Measurements from ENCODE around the gene ASCC3.
"Not testable (repeated sequence)": the region's sequence is repeated elsewhere in the genome, so short reads cannot be mapped to it uniquely, and the experiment has no call there.

Gene ASCC3

DNA sequence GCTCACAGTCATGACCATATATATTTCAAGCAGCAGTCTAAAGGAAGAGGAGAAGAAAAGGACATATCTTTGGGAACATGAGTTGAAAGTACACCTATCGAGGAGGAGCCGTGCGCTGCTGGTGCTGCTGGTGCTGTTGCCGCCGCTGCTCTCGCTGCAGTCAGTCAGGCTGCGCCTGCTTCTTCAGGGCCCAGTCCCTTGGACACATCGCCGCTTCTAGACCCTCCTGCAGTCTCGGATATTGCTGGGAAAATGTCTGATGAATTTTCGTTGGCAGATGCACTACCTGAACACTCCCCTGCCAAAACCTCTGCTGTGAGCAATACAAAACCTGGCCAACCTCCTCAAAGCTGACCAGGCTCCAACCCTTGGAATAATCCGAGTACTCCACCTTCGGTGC is 8.2 kb upstream of the ASCC3 start:
- no peak for DNase-seq (ENCODE audit: low read depth)

DNA sequence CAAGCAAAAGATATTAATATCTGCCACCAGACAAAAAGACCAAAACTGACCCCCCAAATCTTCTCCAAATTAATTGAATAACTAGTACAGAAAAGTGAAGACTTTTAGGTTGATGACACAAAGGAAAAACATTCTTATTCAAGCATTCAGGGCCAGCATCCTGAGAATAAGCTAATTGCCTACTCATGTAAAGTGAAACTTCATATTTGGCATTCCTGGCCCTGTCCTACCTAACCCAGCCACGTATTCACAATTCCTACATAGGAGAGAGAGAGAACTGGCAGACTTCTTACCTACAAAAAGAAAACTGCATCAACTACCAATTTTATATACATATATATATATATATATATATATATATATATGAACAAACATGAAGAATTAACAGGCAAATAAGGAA is 4.9 kb upstream of the ASCC3 start:
- no peak for DNase-seq (ENCODE audit: low read depth)

DNA sequence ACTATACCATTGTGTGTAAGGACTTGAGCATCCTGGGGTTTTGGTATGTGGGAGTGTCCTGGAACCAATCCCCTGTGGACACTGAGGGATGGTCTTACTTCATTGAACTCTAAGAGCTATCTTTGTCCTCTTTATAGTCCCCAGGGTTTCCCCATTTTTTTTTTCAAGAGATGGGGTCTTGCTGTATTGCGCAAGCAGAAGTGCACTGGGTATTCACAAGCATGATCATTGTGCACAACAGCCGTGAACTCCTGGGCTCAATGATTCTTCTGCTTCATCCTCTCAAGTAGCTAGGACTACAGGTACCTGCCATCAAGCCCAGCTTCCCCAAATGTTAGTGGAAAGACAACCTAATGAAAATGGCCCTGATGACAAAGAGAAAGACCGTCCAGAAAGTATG is 2.2 kb upstream of the ASCC3 start:
- DNase-seq (ENCODE audit: low read depth), result no peak

DNA sequence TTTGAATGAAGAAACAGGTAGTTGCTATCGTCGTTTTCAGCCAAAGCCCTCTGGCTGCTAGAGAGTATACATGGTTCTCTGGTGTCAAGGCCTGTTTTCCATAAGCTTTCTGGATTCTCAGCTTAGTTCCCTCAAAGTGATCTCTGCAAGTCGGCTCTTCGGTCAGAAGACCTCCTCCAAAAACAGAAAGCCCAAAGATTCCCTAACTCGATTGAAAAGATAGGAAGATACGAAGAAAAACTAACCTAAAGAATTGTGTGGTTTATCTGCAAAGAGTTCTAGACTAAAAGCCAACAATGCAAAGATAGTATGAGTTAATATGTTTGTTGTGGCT is 545 bp upstream of the ASCC3 start:
- no peak for DNase-seq (ENCODE audit: low read depth)

DNA sequence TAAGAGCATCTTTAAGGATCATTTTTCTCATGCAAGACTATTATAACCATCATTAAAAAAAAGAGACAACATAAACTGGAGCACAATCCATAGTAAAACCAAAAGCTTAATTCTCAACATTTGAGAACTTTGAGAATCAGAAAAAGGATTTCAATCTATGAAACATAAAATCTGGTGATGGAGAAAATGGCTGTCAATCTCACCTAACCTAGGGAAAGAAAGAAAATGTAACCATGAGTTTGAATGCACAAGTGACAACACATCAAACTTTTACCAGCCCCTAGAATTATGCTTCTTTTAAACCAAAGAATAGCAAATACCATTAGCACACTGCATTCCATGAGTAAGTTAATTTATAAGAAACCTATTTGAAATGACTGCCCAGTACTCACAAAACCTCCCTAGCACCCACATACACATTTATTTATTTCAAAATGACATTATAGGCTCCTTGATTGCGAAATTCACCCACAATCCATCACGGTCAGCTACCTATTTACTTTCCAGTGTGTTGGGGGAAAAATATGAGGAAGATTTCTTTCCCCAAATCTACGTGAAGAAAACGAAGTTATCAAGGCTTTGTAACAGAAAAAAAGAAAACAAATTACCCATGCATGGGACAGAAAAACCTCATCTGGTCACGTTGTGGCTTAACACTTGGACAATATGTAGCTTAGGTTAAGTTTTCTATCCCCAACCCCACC is 828 bp downstream of the ASCC3 start:
- no peak for DNase-seq (ENCODE audit: low read depth)

DNA sequence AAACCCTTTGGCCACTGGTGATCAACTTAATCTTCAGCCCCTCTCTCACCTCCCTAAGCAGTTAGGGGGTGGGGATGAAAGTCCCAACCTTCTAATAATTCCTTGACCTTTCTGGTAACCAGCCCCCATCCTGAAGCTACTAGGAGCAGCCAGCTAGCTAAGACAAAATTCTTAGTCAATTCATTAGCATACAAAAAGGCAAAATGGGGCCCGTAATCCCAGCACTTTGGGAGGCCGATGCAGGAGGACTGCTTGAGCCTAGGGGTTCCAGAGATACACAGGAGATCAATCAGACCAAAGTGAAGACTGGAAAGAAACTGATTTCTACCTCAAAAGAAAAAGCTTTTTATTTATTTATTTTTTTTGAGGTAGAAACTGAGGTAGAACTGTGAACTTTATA is 1.8 kb downstream of the ASCC3 start:
- DNase-seq (ENCODE audit: low read depth), result no peak

DNA sequence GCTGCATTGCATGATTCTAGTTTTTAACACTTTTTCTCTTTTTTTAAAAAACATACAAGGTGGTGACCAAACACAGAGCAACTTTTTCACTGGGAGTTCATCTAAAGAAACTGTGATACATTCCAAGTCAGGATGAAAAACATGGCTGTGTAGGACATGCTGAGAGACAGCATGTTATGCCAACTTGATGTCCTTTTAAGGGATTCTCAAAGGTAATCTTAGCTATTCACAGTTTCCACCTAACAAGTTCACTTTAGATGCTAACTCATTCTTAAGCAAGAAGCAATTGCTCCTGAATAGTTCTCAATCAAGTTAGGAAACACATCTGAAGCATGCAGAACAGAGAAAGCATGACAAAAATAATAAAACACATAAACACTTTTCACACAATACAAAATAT is 3.3 kb downstream of the ASCC3 start:
- DNase-seq (ENCODE audit: low read depth), result no peak

DNA sequence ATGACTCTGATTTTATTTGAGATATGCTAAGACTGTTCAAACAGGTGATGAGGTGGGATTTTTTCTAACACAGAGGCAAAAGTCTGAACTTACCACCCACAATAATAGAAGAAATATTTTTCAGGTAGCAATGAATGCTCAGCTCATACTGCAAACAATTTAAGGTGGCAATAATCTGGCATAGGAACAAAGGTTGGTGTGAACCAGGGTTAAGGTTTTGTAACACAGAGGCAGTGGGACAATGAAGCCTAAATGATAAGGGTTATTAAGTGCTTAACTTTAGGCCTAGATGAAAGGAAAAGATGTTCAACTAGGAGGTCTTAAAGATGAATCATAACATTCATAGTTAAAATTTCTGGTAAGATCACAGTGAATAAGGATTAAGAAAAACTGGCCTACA is 4.9 kb downstream of the ASCC3 start:
- no peak for DNase-seq (ENCODE audit: low read depth)

DNA sequence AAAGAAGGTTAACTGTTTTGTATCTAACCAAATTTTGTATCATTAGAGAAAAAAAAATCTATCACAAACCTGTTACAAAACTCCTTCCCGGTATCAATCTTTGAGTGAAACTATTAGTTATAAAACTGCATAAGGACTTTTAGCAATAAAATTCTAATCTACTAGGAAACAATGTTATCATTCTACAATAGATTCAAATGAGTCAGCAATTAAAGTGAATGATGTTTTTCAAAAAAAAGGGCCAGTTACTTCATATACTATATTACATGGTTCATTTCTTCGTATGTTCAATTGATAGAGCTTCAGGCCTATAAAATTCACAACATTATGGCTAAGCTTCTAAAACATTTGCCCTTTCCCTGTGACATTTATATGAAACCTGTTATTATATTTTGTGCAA is 15.6 kb downstream of the ASCC3 start:
- DNase-seq (ENCODE audit: low read depth), result no peak

DNA sequence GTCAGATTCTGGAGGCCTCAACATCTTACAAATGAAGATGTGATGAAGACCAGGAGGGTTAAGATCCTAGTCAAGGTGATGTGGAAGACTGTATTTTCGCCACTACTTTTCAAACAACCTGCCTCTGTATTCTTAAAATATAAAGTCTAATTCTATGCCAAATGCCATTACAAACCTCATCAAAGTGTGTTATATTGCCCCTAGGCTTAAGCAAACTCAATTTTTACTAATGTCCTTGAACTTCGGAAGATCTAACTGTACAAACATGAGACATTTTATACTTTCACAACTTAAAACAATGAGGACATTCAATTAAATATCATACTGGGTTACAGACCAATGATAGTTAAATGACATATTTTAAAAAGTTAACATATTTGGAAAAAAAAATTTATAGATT is 19.1 kb downstream of the ASCC3 start:
- DNase-seq (ENCODE audit: low read depth), result no peak

DNA sequence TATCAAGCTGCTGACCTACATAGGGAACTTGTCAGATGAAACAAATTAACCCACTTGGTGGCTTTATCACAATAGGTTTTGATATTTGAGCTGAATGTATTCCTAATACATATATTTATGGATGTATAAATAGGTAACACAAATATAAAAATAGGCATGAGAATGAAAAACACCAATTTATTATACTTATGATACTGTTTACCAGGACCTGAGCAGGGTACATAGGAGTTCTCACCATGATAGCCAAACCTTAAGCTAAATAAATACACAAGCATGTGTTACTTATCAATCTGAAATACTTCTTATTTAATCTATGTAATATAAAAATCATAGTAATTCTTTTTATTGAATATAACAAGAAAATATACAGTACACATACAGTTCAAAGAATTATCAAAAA is 25.0 kb downstream of the ASCC3 start:
- no peak for DNase-seq (ENCODE audit: low read depth)

DNA sequence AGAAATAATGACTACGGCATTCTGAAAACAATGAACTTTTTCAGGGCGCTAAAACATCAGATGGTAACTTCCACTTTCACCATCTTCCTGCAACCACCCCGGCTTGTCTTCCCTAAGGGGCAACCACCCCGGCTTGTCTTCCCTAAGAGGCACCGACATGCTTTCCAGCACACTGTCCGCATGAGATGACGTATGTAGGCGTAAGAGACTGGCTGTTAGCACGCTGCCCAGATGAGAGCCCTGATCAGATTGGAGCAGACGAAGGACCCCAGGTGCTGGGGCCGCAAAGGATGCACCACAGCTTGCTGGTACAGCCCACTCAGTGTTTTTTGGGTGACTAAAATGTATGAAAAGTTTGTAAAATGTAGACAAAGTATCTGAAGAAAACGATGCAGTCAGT is 29.3 kb downstream of the ASCC3 start:
- DNase-seq (ENCODE audit: low read depth), result no peak

DNA sequence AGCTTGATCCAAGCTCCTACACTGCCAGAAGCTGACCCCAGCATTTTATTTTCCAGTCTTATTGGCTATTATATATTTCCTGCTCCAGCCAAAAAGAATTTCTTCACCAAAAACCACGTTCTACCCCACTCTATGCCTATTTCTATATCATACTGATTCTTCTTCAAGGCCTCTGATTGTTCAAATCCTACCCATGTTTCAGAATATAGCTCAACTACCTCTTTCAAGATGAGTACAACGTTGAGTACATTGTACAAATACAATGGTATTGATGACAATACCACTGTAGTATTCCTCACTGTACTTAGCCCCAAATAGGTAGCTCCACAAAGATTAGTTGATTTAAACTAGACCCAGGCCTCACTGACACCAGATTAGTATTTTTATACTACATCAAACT is 31.0 kb downstream of the ASCC3 start:
- no peak for DNase-seq (ENCODE audit: low read depth)

DNA sequence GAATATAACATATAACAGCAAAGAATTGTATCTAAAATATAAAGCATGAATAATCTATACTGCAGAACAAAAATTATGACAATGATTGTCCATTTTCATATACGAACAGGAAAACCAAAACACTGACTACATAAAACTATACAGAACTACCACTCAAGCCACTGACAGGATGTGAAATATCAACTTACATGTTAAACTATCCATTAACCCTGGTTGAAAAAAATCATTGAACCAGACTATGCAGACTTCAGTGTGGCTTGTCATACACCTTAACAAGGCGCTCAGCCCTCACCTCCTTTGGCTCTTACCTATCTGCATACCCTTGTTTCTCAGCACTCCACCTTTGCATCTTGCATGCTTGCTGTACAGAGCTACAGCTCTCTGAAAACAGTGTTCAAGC is 34.9 kb downstream of the ASCC3 start:
- no peak for DNase-seq (ENCODE audit: low read depth)

DNA sequence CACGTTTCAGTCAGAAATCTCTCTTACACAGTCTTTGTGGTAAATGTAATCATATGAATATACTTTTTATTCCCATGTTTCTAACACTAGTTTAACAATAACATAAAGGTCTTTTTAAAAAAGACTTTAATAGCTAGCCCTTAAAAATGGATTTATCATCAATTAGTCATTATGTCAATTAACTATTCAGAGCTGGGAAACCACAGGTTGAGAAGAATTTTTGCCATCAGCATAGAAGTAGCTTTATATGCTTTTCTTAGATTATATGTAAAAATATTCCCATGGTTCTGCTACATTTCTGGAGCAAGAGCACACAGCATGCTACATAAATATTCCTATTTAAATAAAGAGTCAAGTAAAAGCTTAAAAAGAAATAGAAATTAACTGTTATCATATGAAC is 35.5 kb downstream of the ASCC3 start:
- no peak for DNase-seq (ENCODE audit: low read depth)

DNA sequence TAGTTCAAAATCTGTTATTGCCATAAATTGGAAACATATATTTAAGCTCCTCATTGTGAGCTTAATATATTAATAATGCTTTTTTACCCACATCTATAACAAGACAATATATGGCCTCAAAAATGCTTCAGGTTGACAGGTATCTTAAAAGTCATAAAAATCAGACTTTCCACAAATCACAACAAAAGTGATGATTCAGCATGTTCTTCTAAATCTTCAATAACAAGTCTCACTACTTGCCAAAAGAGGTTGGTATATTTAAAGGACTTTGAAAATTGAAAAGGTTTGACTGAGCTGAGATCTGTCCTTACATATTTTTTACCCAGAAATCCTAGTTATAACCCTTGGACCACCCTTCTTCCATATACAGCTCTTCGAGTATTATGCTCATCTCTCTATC is 41.7 kb downstream of the ASCC3 start:
- no peak for DNase-seq (ENCODE audit: low read depth)

DNA sequence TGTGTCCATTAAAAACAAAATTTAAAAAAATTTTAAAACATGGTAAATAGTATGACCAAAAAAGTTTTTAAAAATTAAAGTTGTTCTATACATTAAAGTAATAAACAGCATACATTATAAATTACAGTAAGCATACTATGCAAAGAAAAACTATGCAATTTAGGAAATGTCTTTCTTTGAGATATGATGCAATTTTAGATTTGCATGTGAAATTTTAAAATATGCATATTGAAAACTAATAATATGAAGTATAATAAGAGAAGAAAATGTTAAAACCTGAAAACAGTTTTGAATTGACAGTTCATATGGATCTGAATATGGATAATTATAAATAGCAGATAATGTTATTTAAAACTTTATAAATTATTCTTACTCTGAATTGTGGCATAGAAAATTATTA is 43.1 kb downstream of the ASCC3 start:
- no peak for DNase-seq (ENCODE audit: low read depth)

DNA sequence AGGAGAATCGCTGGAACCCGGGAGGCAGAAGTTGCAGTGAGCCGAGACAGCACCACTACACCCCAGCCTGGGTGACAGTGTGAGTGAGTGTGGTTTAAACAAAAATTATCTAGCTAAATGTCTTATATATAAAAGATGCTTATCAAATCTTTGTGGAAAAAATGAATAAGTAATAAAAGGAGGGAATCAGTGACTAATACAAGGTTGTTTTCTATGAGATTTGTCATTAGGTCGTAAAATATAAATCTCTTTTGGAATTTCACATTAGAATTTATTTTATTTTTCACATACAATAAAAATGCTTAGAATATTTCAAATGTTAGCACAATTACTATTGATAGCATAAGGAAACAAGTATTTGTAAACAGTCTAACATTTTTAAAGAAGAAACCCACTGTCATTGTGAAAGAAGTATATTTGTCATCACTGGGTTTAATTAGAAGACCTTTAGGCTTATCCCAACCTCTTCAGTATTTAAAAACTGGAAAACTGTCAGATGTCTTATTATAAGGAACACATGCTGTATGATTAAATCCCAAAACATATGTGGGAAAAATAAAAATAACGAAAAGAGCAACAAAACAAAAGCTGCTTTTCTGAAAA is 47.1 kb downstream of the ASCC3 start:
- DNase-seq (ENCODE audit: low read depth), result peak; percentile 69

DNA sequence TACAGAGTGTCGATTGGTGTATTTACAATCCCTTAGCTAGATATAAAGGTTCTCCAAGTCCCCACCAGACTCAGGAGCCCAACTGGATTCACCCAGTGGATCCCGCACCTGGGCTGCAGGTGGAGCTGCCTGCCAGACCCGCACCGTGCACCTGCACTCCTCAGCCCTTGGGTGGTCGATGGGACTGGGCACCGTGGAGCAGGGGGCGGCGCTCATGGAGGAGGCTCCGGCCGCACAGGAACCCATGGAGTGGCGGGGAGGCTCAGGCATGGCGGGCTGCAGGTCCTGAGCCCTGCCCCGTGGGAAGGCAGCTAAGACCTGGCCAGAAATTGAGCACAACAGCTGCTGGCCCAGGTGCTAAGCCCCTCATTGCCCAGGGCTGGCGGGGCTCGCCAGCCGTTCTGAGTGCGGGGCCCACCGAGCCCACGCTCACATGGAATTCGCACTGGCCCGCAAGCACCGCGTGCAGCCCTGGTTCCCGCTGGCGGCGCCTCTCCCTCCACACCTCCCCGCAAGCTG is 52.0 kb downstream of the ASCC3 start:
- DNase-seq (ENCODE audit: low read depth), result not testable (repeated sequence)

DNA sequence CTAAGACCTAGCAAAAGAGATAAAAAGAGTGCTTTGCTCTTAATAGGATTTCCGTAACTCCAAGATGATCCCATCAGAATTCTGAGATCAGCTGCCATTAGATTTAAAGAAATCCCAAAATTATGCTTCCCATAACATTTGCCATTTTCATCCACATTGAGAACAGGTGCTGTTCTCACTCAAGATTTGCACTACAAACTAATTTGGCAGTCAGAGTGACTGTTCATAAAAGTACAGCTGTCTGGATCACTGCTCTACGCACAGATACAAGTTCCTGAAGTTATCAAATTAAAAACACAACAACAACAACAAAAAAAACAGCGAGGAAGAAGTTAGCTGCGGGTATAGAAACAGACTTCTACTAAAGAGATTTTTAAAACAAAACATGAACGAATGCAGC is 58.1 kb downstream of the ASCC3 start:
- no peak for DNase-seq (ENCODE audit: low read depth)

DNA sequence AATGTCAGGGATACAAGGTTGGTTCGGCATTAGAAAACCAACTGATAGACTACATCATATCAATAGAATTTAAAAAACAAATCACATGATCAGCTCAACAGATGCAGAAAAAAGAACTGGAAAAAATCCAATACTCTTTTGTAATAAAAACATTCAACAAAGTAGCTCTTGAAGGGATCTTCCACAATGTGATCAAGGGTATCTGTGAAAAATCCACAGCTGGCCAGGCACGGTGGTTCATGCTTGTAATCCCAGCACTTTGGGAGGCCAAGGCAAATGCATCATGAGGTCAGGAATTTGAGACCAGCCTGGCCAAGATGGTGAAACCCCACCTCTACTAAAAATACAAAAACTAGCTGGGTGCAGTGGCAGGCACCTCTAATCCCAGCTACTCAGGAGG is 63.1 kb downstream of the ASCC3 start:
- DNase-seq (ENCODE audit: low read depth), result no peak

DNA sequence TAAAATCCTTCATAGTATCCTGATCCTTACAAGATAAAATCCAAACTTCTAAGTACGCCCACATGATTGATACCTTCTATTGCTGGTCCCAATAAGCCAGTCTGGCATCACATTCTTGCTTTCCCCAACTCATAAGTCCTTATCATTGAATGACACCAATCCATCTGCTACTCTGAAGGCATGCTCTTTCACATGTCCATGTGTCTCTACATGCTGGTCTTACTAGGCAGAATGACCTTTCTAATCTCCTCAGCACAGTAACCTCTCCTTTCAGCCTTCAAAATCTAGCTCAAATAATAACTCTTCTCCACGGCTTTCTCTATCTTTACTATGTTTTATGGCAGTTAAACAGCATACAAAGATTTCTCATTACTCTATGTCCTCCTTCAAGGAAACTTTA is 71.1 kb downstream of the ASCC3 start:
- DNase-seq (ENCODE audit: low read depth), result no peak

DNA sequence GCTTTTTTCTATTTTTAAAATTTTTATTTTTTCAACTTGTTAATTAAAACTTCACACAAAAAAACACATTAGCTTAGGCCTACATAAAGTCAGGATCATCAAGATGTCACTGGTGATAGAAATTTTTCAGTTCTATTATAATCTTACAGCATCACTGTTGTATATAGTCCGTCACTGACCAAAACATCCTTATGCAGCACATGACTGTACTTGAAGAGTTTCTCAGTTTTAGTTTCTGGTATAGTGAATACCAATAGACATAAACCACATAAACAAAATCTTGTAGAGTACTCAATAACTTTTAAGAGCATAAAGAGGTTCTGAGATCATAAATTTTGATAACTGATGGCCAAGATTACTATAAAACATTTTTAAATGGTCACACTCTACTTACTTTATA is 71.8 kb downstream of the ASCC3 start:
- DNase-seq (ENCODE audit: low read depth), result no peak

DNA sequence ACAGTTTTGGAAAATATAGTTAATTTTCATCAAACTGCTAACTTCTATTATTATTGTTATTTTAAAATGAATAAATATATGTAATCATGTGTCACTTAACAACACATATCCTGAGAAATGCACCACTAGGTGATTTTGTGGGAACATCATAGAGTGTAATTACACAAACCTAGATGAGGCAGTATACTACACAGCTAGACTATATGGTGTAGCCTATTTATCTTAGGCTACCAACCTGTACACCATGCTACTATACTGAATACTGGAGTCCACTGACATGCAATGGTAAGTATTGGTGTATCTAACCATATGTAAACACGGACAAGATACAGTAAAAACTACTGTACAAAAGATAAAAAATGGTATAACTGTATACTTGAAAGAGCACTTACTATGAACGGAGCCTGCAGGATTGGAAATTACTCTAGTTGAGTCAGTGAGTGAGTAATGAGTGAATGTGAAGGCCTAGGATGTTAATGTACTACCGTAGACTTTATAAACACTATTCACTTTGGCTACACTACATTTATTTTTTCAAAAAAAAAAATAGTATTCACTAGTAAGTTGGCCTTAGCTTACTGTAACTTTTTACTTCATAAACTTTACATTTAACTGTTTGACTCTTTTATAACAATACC is 72.4 kb downstream of the ASCC3 start:
- DNase-seq (ENCODE audit: low read depth), result no peak
